ENCODE data around the gene NUDT4. TPM values are rescaled to one million over a fixed set of nuclear protein-coding genes. Genes with fewer than 3 reads are reported as not detected.

NUDT4 gene
- total and polyA plus RNA-seq, 2 donors (not counting 3 experiments of a cell fraction or from before 2014, with no cell fraction given): 76.0 to 161 TPM

DNA sequence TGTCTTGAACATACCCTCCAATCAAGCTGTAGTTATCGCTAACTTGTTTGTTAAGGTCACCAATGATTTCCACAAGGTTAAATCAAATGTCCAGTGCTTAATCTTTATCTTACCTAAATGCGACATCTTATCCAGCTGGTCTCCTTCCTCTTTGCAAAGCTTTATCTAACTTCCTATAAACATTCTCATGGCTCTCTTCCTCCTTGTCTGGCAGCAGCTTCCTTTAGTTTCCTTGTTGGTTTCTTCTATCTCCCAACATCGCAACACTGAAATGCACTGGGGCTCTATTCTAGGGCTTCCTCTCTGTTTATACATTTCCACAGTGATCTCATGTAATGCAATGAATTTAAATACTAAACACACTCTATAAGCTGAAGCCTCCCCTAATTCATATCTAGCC is 35.3 kb downstream of the NUDT4 start:
- Histone ChIP-seq H3K27ac (ENCODE audit: insufficient read depth, low read depth, low read length) (no peak overlapping the region), H3K27me3 (ENCODE audit: control insufficient read depth in 2 of 2, insufficient read depth in 2 of 2, low read length in 2 of 2) (no peaks in the 10 kb centered on the region), H2AFZ (ENCODE audit: low read depth, low read length) (no peak overlapping the region), H3K36me3 (ENCODE audit: control insufficient read depth in 2 of 2, extremely low read depth in 1 of 2, insufficient read depth in 2 of 2, low read length in 2 of 2) (peaks cover 0 to 6% of the 10 kb centered on the region in 2 experiments), H3K9ac (replicated peaks; ENCODE audit: extremely low read depth, insufficient read depth, low read length) (no peak overlapping the region), H4K20me1 (replicated peaks; ENCODE audit: control insufficient read depth, extremely low read depth, insufficient read depth, low read length) (peaks cover 2% of the 10 kb centered on the region), H3K9me3 (replicated peaks; ENCODE audit: control insufficient read depth, insufficient read depth, low read length) (no peaks in the 10 kb centered on the region), H3K79me2 (ENCODE audit: control insufficient read depth, insufficient read depth, low read length) (peaks cover 63% of the 10 kb centered on the region), H3K9me1 (replicated peaks; ENCODE audit: control insufficient read depth, extremely low read depth, insufficient read depth, low read length) (no peaks in the 10 kb centered on the region), H3K4me1 (ENCODE audit: control insufficient read depth, extremely low read depth, insufficient read depth, low read length) (peaks cover 26% of the 10 kb centered on the region), H3K4me3 (replicated peaks in 1 of 3; ENCODE audit: insufficient read depth in 1 of 3, low read depth in 1 of 3, low read length in 3 of 3) (no peak overlapping the region), H3K4me2 (ENCODE audit: insufficient read depth, low read length) (peak overlapping the region; percentile 49)
- CTCF ChIA-PET: interaction anchor here (1.1 to 3.8 kb wide), 3 partner anchors 16 to 689 kb away, joined by 3 to 20 read pairs (median 9); no protein-coding TSS in a partner anchor
- intact Hi-C loops (cut with micrococcal nuclease) (no loop called here), dilution Hi-C loops (cut with MboI; ENCODE audit: extremely low pct_ligation_motif_present, low sequenced_read_pairs) (no loop called here)
- POLR2A ChIA-PET: interaction anchor here (0.6 kb wide), 1 partner anchor 299 kb away, joined by 4 read pairs; no protein-coding TSS in a partner anchor
- DNase-seq (ENCODE audit: low read depth, low spot score) (no peak), FAIRE-seq (peak; percentile 21)
- no TSS peak for BruUV-seq (replicated peaks)
- no peak for TF ChIP-seq FOS (IDR thresholded peaks at IDR 0.05; ENCODE audit: borderline replicate concordance, insufficient read depth, low read length)
- TF ChIP-seq POLR2AphosphoS5 (IDR thresholded peaks at IDR 0.05; ENCODE audit: insufficient read depth, low read depth, low read length): no peak

- dilution Hi-C loops (cut with MboI; ENCODE audit: extremely low pct_ligation_motif_present, low sequenced_read_pairs): no loop called here
- Histone ChIP-seq H3K4me1 (ENCODE audit: control insufficient read depth, extremely low read depth, insufficient read depth, low read length) (peaks cover 15% of the 10 kb centered on the region), H3K4me2 (ENCODE audit: insufficient read depth, low read length) (no peak overlapping the region), H3K27me3 (ENCODE audit: control insufficient read depth in 2 of 2, insufficient read depth in 2 of 2, low read length in 2 of 2) (no peaks in the 10 kb centered on the region), H3K9me1 (replicated peaks; ENCODE audit: control insufficient read depth, extremely low read depth, insufficient read depth, low read length) (no peaks in the 10 kb centered on the region), H3K9me3 (replicated peaks; ENCODE audit: control insufficient read depth, insufficient read depth, low read length) (no peaks in the 10 kb centered on the region), H2AFZ (ENCODE audit: low read depth, low read length) (no peak overlapping the region), H3K36me3 (ENCODE audit: control insufficient read depth in 2 of 2, extremely low read depth in 1 of 2, insufficient read depth in 2 of 2, low read length in 2 of 2) (no peaks in the 10 kb centered on the region), H3K9ac (replicated peaks; ENCODE audit: extremely low read depth, insufficient read depth, low read length) (no peak overlapping the region), H3K27ac (ENCODE audit: insufficient read depth, low read depth, low read length) (no peak overlapping the region), H3K4me3 (replicated peaks in 1 of 3; ENCODE audit: insufficient read depth in 1 of 3, low read depth in 1 of 3, low read length in 3 of 3) (no peak overlapping the region), H3K79me2 (ENCODE audit: control insufficient read depth, insufficient read depth, low read length) (peaks cover 90% of the 10 kb centered on the region), H4K20me1 (replicated peaks; ENCODE audit: control insufficient read depth, extremely low read depth, insufficient read depth, low read length) (peaks cover 5% of the 10 kb centered on the region)
- no TSS peak for BruUV-seq (replicated peaks)
- FAIRE-seq (no peak), DNase-seq (ENCODE audit: low read depth, low spot score) (no peak)
- intact Hi-C loops (cut with micrococcal nuclease): loop anchor here (5.0 kb wide), 2 partner anchors 489 to 699 kb away; partner anchors contain the start of gene EEA1
- TF ChIP-seq POLR2A (IDR thresholded peaks at IDR 0.05; ENCODE audit: low read depth, low read length): no peak
- TF ChIP-seq CTCF (IDR thresholded peaks at IDR 0.05; ENCODE audit: extremely low read depth in 1 of 2, insufficient read depth in 1 of 2, low read depth in 1 of 2, low read length in 2 of 2): no peak
- no peak for TF ChIP-seq MYC (IDR thresholded peaks at IDR 0.05; ENCODE audit: low read depth, low read length)
- TF ChIP-seq JUN (IDR thresholded peaks at IDR 0.05; ENCODE audit: borderline replicate concordance, insufficient read depth, insufficient read length, low read depth): no peak
- TF ChIP-seq FOS (IDR thresholded peaks at IDR 0.05; ENCODE audit: borderline replicate concordance, insufficient read depth, low read length): no peak
- no peak for TF ChIP-seq GATA2 (IDR thresholded peaks at IDR 0.05; ENCODE audit: insufficient read depth, insufficient read length, low read depth, low read length)
- CTCF ChIA-PET: interaction anchor here (0.9 to 3.8 kb wide), 3 partner anchors 34 to 431 kb away, joined by 3 to 20 read pairs (median 3); no protein-coding TSS in a partner anchor
- POLR2A ChIA-PET: no interaction called here
Measured at GRCh38 chr12:93415723-93416464, 38.2 kb downstream of the NUDT4 start.
